Epithelial cell of prostate (primary cell): ENCODE measurements around the gene PIGB.
"Not testable (repeated sequence)": the region's sequence is repeated elsewhere in the genome, so short reads cannot be mapped to it uniquely, and the experiment has no call there.

Source experiments
- DNase-seq: peaks from one replicate; pipeline ENCODE4 v3.0.0-alpha.2; 2011; ENCODE audit warnings: low read depth, low spot score
- H3K27ac ChIP-seq: fragments of 450-650 bp; 2 replicates; pipeline ENCODE4 v1.5.1; 2017; ENCODE audit warnings: mild to moderate bottlenecking

PIGB gene

GRCh38 chr15:55290528-55291057 lies 28.4 kb upstream of the PIGB start:
- peak overlapping the region; percentile 70 for H3K27ac ChIP-seq
- DNase-seq = no peak

GRCh38 chr15:55297315-55297714 lies 21.7 kb upstream of the PIGB start:
- no peak overlapping the region for H3K27ac ChIP-seq
- no peak for DNase-seq

GRCh38 chr15:55302801-55303200 lies 16.2 kb upstream of the PIGB start:
- not testable (repeated sequence) for DNase-seq, H3K27ac ChIP-seq

GRCh38 chr15:55319537-55320237 lies 665 bp downstream of the PIGB start:
- no peak for DNase-seq

GRCh38 chr15:55320238-55320550 lies 1.2 kb downstream of the PIGB start:
- DNase-seq = no peak
- H3K27ac ChIP-seq = no peak overlapping the region

More at GRCh38 chr15:55319537-55320237, 665 bp downstream of the PIGB start:
- peak overlapping the region; percentile 69 for H3K27ac ChIP-seq

- no peak overlapping the region for H3K27ac ChIP-seq
- DNase-seq = no peak
Measured at GRCh38 chr15:55320963-55321362, 1.9 kb downstream of the PIGB start.

- H3K27ac ChIP-seq = no peak overlapping the region
- DNase-seq = no peak
Measured at GRCh38 chr15:55322467-55322866, 3.4 kb downstream of the PIGB start.

- no peak for DNase-seq
- no peak overlapping the region for H3K27ac ChIP-seq
Measured at GRCh38 chr15:55327387-55327786, 8.4 kb downstream of the PIGB start.

- H3K27ac ChIP-seq = peak overlapping the region; percentile 31
Measured at GRCh38 chr15:55334371-55334770, 15.3 kb downstream of the PIGB start.

GRCh38 chr15:55334997-55335396 lies 16.0 kb downstream of the PIGB start:
- peak overlapping the region; percentile 31 for H3K27ac ChIP-seq
- peak; percentile 66 for DNase-seq

More at GRCh38 chr15:55334371-55334770, 15.3 kb downstream of the PIGB start:
- no peak for DNase-seq

- no peak for DNase-seq
- H3K27ac ChIP-seq = no peak overlapping the region
Measured at GRCh38 chr15:55337160-55337559, 18.1 kb downstream of the PIGB start.

GRCh38 chr15:55343168-55343567 lies 24.1 kb downstream of the PIGB start:
- DNase-seq = no peak

GRCh38 chr15:55344206-55344605 lies 25.2 kb downstream of the PIGB start:
- DNase-seq = peak; percentile 26
- H3K27ac ChIP-seq = peak overlapping the region; percentile 69

More at GRCh38 chr15:55343168-55343567, 24.1 kb downstream of the PIGB start:
- H3K27ac ChIP-seq = peak overlapping the region; percentile 69

GRCh38 chr15:55348281-55348778 lies 29.3 kb downstream of the PIGB start:
- DNase-seq = no peak
- H3K27ac ChIP-seq = no peak overlapping the region

- no peak for DNase-seq
- H3K27ac ChIP-seq = no peak overlapping the region
Measured at GRCh38 chr15:55349282-55349681, 30.3 kb downstream of the PIGB start.

- no peak overlapping the region for H3K27ac ChIP-seq
Measured at GRCh38 chr15:55353025-55353424, 34.0 kb downstream of the PIGB start.

GRCh38 chr15:55356985-55357585 lies 38.1 kb downstream of the PIGB start:
- DNase-seq = no peak
- H3K27ac ChIP-seq = no peak overlapping the region

More at GRCh38 chr15:55353025-55353424, 34.0 kb downstream of the PIGB start:
- no peak for DNase-seq

- H3K27ac ChIP-seq = no peak overlapping the region
- DNase-seq = peak; percentile 6
Measured at GRCh38 chr15:55357774-55358173, 38.8 kb downstream of the PIGB start.

- no peak for DNase-seq
- no peak overlapping the region for H3K27ac ChIP-seq
Measured at GRCh38 chr15:55358471-55358870, 39.4 kb downstream of the PIGB start.

GRCh38 chr15:55360256-55360655 lies 41.2 kb downstream of the PIGB start:
- DNase-seq = no peak
- H3K27ac ChIP-seq = no peak overlapping the region

- no peak overlapping the region for H3K27ac ChIP-seq
- no peak for DNase-seq
Measured at GRCh38 chr15:55361048-55361447, 42.0 kb downstream of the PIGB start.
